ENCODE results near the gene CNTLN. TPM values are rescaled to one million over a fixed set of nuclear protein-coding genes. Genes with fewer than 3 reads are reported as not detected.

Gene CNTLN
- total and polyA plus RNA-seq, 2 donors (not counting 1 experiment from before 2014, with no cell fraction given), result 9.1 to 13.0 TPM

DNA sequence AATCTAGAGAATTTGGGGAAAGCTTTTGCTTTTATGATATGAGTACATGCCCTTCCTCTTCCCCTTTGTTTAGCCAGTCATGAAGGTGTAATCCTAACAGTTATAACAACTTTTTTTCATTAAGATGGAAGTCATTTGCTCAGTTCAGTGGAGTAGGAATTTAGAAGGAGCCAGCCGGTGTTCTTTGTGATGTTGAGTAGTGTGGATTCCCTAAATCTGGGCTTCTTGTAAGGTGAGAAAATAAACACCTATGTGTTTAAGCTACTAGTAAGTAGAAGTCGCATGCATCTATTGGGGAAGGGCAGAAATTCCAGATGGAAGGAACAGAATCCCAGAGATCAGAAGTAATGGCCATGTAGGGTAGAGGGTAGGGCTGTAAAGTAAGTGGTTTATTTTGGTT, 13.6 kb upstream of the CNTLN start:
- H3K27ac ChIP-seq (ENCODE audit: insufficient read depth, low read length), result no peak overlapping the region
- H2AFZ ChIP-seq (ENCODE audit: low read length), result no peak overlapping the region
- H4K20me1 ChIP-seq (ENCODE audit: control insufficient read depth, extremely low read depth, insufficient read depth, low read length), result no peaks in the 10 kb centered on the region
- no peaks in the 10 kb centered on the region for H3K9me3 ChIP-seq (ENCODE audit: control insufficient read depth, insufficient read depth, low read depth, low read length)
- no peak overlapping the region for H3K4me3 ChIP-seq (replicated peaks in 1 of 4; ENCODE audit: control extremely low read depth in 1 of 4, insufficient read depth in 1 of 4, low read depth in 3 of 4, low read length in 4 of 4)
- no peaks in the 10 kb centered on the region for H3K36me3 ChIP-seq (ENCODE audit: control insufficient read depth, insufficient read depth, low read length)
- no peaks in the 10 kb centered on the region for H3K4me1 ChIP-seq (ENCODE audit: control insufficient read depth, extremely low read depth, insufficient read depth, low read length)
- H3K9ac ChIP-seq (ENCODE audit: insufficient read depth, low read length), result no peak overlapping the region
- no peaks in the 10 kb centered on the region for H3K79me2 ChIP-seq (ENCODE audit: control insufficient read depth, insufficient read depth, low read length)
- no peak for TF ChIP-seq EZH2 (IDR thresholded peaks at IDR 0.05; ENCODE audit: low read length, missing control alignments)
- H3K4me2 ChIP-seq (ENCODE audit: extremely low read depth, insufficient read depth, low read length), result no peak overlapping the region
- H3K27me3 ChIP-seq (ENCODE audit: control insufficient read depth, insufficient read depth, low read length), result no peaks in the 10 kb centered on the region
- DNase-seq (ENCODE audit: low read depth in 2 of 2), result no peak

DNA sequence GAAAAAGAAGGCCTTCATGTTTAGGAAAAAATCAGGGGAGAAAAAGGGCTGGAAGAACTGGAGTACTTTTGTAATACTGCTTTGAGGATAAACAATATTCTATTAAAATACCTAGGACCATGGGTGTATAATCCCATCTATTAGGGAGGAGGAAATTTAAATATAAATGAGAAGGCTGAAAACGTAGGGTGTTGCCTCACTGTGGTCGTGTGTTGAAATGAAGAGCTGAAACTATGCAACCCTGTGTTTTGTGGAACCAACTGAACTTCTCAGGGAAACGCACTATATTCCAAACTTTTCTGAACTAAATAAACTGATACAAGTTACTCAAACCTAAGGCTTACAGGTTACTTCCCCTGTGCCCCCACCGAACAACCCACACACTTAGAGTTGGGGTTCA, 4.5 kb upstream of the CNTLN start:
- H3K9ac ChIP-seq (ENCODE audit: insufficient read depth, low read length), result no peak overlapping the region

DNA sequence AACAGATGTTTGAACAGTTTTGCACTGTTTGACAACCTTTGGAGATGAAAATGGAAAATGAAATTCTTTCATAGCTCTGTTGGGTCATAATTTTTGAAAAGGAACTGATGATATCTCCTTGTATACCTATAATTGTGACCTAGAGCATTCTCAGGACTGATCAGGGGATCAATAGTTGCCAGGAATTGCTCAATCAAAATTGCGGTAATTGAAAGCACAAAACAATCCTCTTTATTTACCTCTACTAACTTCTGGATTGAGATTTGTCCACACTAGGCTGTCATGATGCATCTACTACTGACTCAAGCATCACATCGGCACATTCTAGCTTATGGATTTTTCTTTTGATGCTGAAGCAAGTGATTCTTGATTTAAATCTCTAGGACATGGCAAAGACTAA, 4.1 kb upstream of the CNTLN start:
- Histone ChIP-seq H3K27me3 (ENCODE audit: control insufficient read depth, insufficient read depth, low read length) (no peaks in the 10 kb centered on the region), H3K9me3 (ENCODE audit: control insufficient read depth, insufficient read depth, low read depth, low read length) (no peaks in the 10 kb centered on the region), H3K27ac (ENCODE audit: insufficient read depth, low read length) (no peak overlapping the region), H3K9ac (ENCODE audit: insufficient read depth, low read length) (no peak overlapping the region), H3K4me2 (ENCODE audit: extremely low read depth, insufficient read depth, low read length) (no peak overlapping the region), H3K79me2 (ENCODE audit: control insufficient read depth, insufficient read depth, low read length) (peaks cover 7% of the 10 kb centered on the region), H4K20me1 (ENCODE audit: control insufficient read depth, extremely low read depth, insufficient read depth, low read length) (no peaks in the 10 kb centered on the region), H3K36me3 (ENCODE audit: control insufficient read depth, insufficient read depth, low read length) (no peaks in the 10 kb centered on the region), H2AFZ (ENCODE audit: low read length) (no peak overlapping the region), H3K4me3 (replicated peaks in 1 of 4; ENCODE audit: control extremely low read depth in 1 of 4, insufficient read depth in 1 of 4, low read depth in 3 of 4, low read length in 4 of 4) (no peak overlapping the region), H3K4me1 (ENCODE audit: control insufficient read depth, extremely low read depth, insufficient read depth, low read length) (peaks cover 4% of the 10 kb centered on the region)
- DNase-seq (ENCODE audit: low read depth in 2 of 2), result no peak
- no peak for TF ChIP-seq EZH2 (IDR thresholded peaks at IDR 0.05; ENCODE audit: low read length, missing control alignments)
- TF ChIP-seq, protein P1, sequence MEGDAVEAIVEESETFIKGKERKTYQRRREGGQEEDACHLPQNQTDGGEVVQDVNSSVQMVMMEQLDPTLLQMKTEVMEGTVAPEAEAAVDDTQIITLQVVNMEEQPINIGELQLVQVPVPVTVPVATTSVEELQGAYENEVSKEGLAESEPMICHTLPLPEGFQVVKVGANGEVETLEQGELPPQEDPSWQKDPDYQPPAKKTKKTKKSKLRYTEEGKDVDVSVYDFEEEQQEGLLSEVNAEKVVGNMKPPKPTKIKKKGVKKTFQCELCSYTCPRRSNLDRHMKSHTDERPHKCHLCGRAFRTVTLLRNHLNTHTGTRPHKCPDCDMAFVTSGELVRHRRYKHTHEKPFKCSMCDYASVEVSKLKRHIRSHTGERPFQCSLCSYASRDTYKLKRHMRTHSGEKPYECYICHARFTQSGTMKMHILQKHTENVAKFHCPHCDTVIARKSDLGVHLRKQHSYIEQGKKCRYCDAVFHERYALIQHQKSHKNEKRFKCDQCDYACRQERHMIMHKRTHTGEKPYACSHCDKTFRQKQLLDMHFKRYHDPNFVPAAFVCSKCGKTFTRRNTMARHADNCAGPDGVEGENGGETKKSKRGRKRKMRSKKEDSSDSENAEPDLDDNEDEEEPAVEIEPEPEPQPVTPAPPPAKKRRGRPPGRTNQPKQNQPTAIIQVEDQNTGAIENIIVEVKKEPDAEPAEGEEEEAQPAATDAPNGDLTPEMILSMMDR (conservative IDR thresholded peaks at IDR 0.05 in 1 of 2, IDR thresholded peaks at IDR 0.05 in 1 of 2; ENCODE audit: low read depth in 1 of 2, low read length in 2 of 2), result no peak

More for the DNA sequence above, 4.5 kb upstream of the CNTLN start:
- no peak overlapping the region for H2AFZ ChIP-seq (ENCODE audit: low read length)
- H3K27me3 ChIP-seq (ENCODE audit: control insufficient read depth, insufficient read depth, low read length), result no peaks in the 10 kb centered on the region
- peaks cover 4% of the 10 kb centered on the region for H3K4me1 ChIP-seq (ENCODE audit: control insufficient read depth, extremely low read depth, insufficient read depth, low read length)
- H3K79me2 ChIP-seq (ENCODE audit: control insufficient read depth, insufficient read depth, low read length), result peaks cover 4% of the 10 kb centered on the region
- no peaks in the 10 kb centered on the region for H4K20me1 ChIP-seq (ENCODE audit: control insufficient read depth, extremely low read depth, insufficient read depth, low read length)
- no peak for DNase-seq (ENCODE audit: low read depth in 2 of 2)
- TF ChIP-seq, protein P1 (conservative IDR thresholded peaks at IDR 0.05 in 1 of 2, IDR thresholded peaks at IDR 0.05 in 1 of 2; ENCODE audit: low read depth in 1 of 2, low read length in 2 of 2), result no peak
- no peak for TF ChIP-seq EZH2 (IDR thresholded peaks at IDR 0.05; ENCODE audit: low read length, missing control alignments)
- no peak overlapping the region for H3K4me3 ChIP-seq (replicated peaks in 1 of 4; ENCODE audit: control extremely low read depth in 1 of 4, insufficient read depth in 1 of 4, low read depth in 3 of 4, low read length in 4 of 4)
- no peaks in the 10 kb centered on the region for H3K36me3 ChIP-seq (ENCODE audit: control insufficient read depth, insufficient read depth, low read length)
- no peak overlapping the region for H3K4me2 ChIP-seq (ENCODE audit: extremely low read depth, insufficient read depth, low read length)
- no peak overlapping the region for H3K27ac ChIP-seq (ENCODE audit: insufficient read depth, low read length)
- no peaks in the 10 kb centered on the region for H3K9me3 ChIP-seq (ENCODE audit: control insufficient read depth, insufficient read depth, low read depth, low read length)
